Endometrial microvascular endothelial cells (primary cell): ENCODE measurements around the gene CACNA1I. TPM values are rescaled to one million over a fixed set of nuclear protein-coding genes. Genes with fewer than 3 reads are reported as not detected.

ENCODE experiments used
- in situ Hi-C: cut with HindIII; loops from 2 replicates; pipeline ENCODE4 v1.10.0; 2017; ENCODE audit warnings: low sequenced_read_pairs, low pct_unique_long_range_greater_than_20kb; ENCODE audit errors: inconsistent ontology term
- total RNA-seq: library from RNA; depleted of rRNA; stranded (reverse); fragments of >200 nt; gene quantifications from one replicate; pipeline ENCODE4 v1.2.3, GENCODE V29; 2015; ENCODE audit errors: inconsistent ontology term

Gene CACNA1I
- total RNA-seq, 1 donor from 2014 or later = not detected

- in situ Hi-C loops = no loop called here
Measured at GRCh38 chr22:39718921-39719475, 148.4 kb downstream of the CACNA1I start.

GRCh38 chr22:39719559-39720450 lies 149.3 kb downstream of the CACNA1I start:
- in situ Hi-C loops = no loop called here

GRCh38 chr22:39721206-39722031 lies 150.9 kb downstream of the CACNA1I start:
- in situ Hi-C loops = no loop called here

GRCh38 chr22:39722032-39722325 lies 151.4 kb downstream of the CACNA1I start:
- in situ Hi-C loops = no loop called here

GRCh38 chr22:39722501-39722900 lies 151.9 kb downstream of the CACNA1I start:
- in situ Hi-C loops = no loop called here

GRCh38 chr22:39723463-39723862 lies 152.9 kb downstream of the CACNA1I start:
- in situ Hi-C loops = no loop called here

- in situ Hi-C loops = no loop called here
Measured at GRCh38 chr22:39723899-39724351, 153.4 kb downstream of the CACNA1I start.

GRCh38 chr22:39724390-39724789 lies 153.8 kb downstream of the CACNA1I start:
- in situ Hi-C loops = no loop called here

- in situ Hi-C loops = no loop called here
Measured at GRCh38 chr22:39724857-39725256, 154.3 kb downstream of the CACNA1I start.

- in situ Hi-C loops = no loop called here
Measured at GRCh38 chr22:39725351-39726035, 154.9 kb downstream of the CACNA1I start.

GRCh38 chr22:39727541-39727940 lies 157.0 kb downstream of the CACNA1I start:
- in situ Hi-C loops = no loop called here

GRCh38 chr22:39728236-39728860 lies 157.8 kb downstream of the CACNA1I start:
- in situ Hi-C loops = no loop called here

GRCh38 chr22:39729141-39729934 lies 158.8 kb downstream of the CACNA1I start:
- in situ Hi-C loops = no loop called here

- in situ Hi-C loops = no loop called here
Measured at GRCh38 chr22:39731481-39731880, 160.9 kb downstream of the CACNA1I start.

GRCh38 chr22:39731881-39732555 lies 161.5 kb downstream of the CACNA1I start:
- in situ Hi-C loops = no loop called here

GRCh38 chr22:39732625-39733024 lies 162.1 kb downstream of the CACNA1I start:
- in situ Hi-C loops = no loop called here

GRCh38 chr22:39733191-39733590 lies 162.6 kb downstream of the CACNA1I start:
- in situ Hi-C loops = no loop called here
